ENCODE results near the gene ISLR.

GRCh38 chr15:74208496-74208895 is 35.0 kb downstream of the ISLR start:
- TF ChIP-seq ZNF707 (tag by site-specific recombination; IDR thresholded peaks at IDR 0.05) (no peak), CTCF (tag by site-specific recombination; IDR thresholded peaks at IDR 0.05) (no peak), SP2 (tag by site-specific recombination; IDR thresholded peaks at IDR 0.05) (no peak), ZBTB49 (tag by site-specific recombination; IDR thresholded peaks at IDR 0.05; ENCODE audit: low read depth) (no peak), ZNF776 (tag by site-specific recombination; IDR thresholded peaks at IDR 0.05; ENCODE audit: borderline replicate concordance) (no peak), ZNF629 (tag by site-specific recombination; IDR thresholded peaks at IDR 0.05) (no peak), KLF16 (tag by site-specific recombination; IDR thresholded peaks at IDR 0.05) (no peak), TCF7L2 (IDR thresholded peaks at IDR 0.05; ENCODE audit: borderline replicate concordance, low read depth, low read length) (no peak), ZNF621 (tag by site-specific recombination; IDR thresholded peaks at IDR 0.05) (no peak), PRDM10 (tag by site-specific recombination; IDR thresholded peaks at IDR 0.05) (no peak), ZNF18 (tag by site-specific recombination; IDR thresholded peaks at IDR 0.05) (no peak)

Data from HEK293 (cell line).